ENCODE data around the gene MCCD1. TPM values are rescaled to one million over a fixed set of nuclear protein-coding genes. Genes with fewer than 3 reads are reported as not detected.

The MCCD1 gene
- total RNA-seq, 1 experiment from 2014 or later = not detected

GRCh38 chr6:31544676-31545075 lies 15.9 kb downstream of the MCCD1 start:
- DNase-seq (ENCODE audit: low read depth, low spot score) (no peak), ATAC-seq (no peak)
- H3K4me3 ChIP-seq (ENCODE audit: low read depth in 2 of 2, low read length in 2 of 2) = no peak overlapping the region
- H3K9me3 ChIP-seq (ENCODE audit: control insufficient read depth, insufficient read depth, low read depth, low read length) = no peaks in the 10 kb centered on the region
- no TSS peak for BruUV-seq (replicated peaks)
- no peak overlapping the region for H3K27ac ChIP-seq (ENCODE audit: low read length)
- no peaks in the 10 kb centered on the region for H3K27me3 ChIP-seq (ENCODE audit: control insufficient read depth, insufficient read depth, low read length)
- intact Hi-C loops (cut with micrococcal nuclease; ENCODE audit: unreplicated experiment) (no loop called here), in situ Hi-C loops (cut with HindIII; ENCODE audit: low pct_unique_long_range_greater_than_20kb, low sequenced_read_pairs) (no loop called here)
- peaks cover 14% of the 10 kb centered on the region for H3K4me1 ChIP-seq (ENCODE audit: control insufficient read depth, insufficient read depth, low read length)
- TF ChIP-seq TCF7L2 (IDR thresholded peaks at IDR 0.05; ENCODE audit: low read depth, low read length) (no peak), POLR2AphosphoS5 (IDR thresholded peaks at IDR 0.05; ENCODE audit: low read depth, low read length) (no peak), REST (IDR thresholded peaks at IDR 0.05; ENCODE audit: insufficient read depth in 1 of 2, low read depth in 2 of 2, low read length in 1 of 2) (no peak), CTCF (IDR thresholded peaks at IDR 0.05) (no peak), SIN3A (IDR thresholded peaks at IDR 0.05; ENCODE audit: borderline replicate concordance, insufficient read depth, low read depth, low read length) (no peak)
- CTCF ChIA-PET = interaction anchor here (0.6 to 4.2 kb wide), 2 partner anchors 53 to 54 kb away, joined by 4 to 37 read pairs; no protein-coding TSS in a partner anchor
- peaks cover 6% of the 10 kb centered on the region for H3K36me3 ChIP-seq (ENCODE audit: control insufficient read depth, insufficient read depth, low read length)
- POLR2A ChIA-PET = interaction anchor here (1.0 kb wide), 1 partner anchor 50 kb away, joined by 3 read pairs; no protein-coding TSS in a partner anchor

- Histone ChIP-seq H3K27me3 (ENCODE audit: control insufficient read depth, insufficient read depth, low read length) (no peaks in the 10 kb centered on the region), H3K4me3 (ENCODE audit: low read depth in 2 of 2, low read length in 2 of 2) (no peak overlapping the region), H3K9me3 (ENCODE audit: control insufficient read depth, insufficient read depth, low read depth, low read length) (no peaks in the 10 kb centered on the region), H3K27ac (ENCODE audit: low read length) (no peak overlapping the region), H3K36me3 (ENCODE audit: control insufficient read depth, insufficient read depth, low read length) (peaks cover 6% of the 10 kb centered on the region; the same call in 1 of the 2 replicates), H3K4me1 (ENCODE audit: control insufficient read depth, insufficient read depth, low read length) (peaks cover 12% of the 10 kb centered on the region)
- ChIA-PET POLR2A (no interaction called here), CTCF (interaction anchor here (4.2 kb wide), 1 partner anchor 52 kb away, joined by 37 read pairs; no protein-coding TSS in a partner anchor)
- ATAC-seq (no peak), DNase-seq (ENCODE audit: low read depth, low spot score) (no peak)
- in situ Hi-C loops (cut with HindIII; ENCODE audit: low pct_unique_long_range_greater_than_20kb, low sequenced_read_pairs) = no loop called here
- BruUV-seq (replicated peaks) = no TSS peak
- intact Hi-C loops (cut with micrococcal nuclease; ENCODE audit: unreplicated experiment) = no loop called here
- TF ChIP-seq SIN3A (IDR thresholded peaks at IDR 0.05; ENCODE audit: borderline replicate concordance, insufficient read depth, low read depth, low read length) (no peak), CTCF (IDR thresholded peaks at IDR 0.05) (no peak), POLR2AphosphoS5 (IDR thresholded peaks at IDR 0.05; ENCODE audit: low read depth, low read length) (no peak), REST (IDR thresholded peaks at IDR 0.05; ENCODE audit: insufficient read depth in 1 of 2, low read depth in 2 of 2, low read length in 1 of 2) (no peak), TCF7L2 (IDR thresholded peaks at IDR 0.05; ENCODE audit: low read depth, low read length) (no peak)
Observed at GRCh38 chr6:31545291-31545690, 16.5 kb downstream of the MCCD1 start.

All from Panc1 (cell line).